ENCODE data around the gene SLC27A2.

DNA sequence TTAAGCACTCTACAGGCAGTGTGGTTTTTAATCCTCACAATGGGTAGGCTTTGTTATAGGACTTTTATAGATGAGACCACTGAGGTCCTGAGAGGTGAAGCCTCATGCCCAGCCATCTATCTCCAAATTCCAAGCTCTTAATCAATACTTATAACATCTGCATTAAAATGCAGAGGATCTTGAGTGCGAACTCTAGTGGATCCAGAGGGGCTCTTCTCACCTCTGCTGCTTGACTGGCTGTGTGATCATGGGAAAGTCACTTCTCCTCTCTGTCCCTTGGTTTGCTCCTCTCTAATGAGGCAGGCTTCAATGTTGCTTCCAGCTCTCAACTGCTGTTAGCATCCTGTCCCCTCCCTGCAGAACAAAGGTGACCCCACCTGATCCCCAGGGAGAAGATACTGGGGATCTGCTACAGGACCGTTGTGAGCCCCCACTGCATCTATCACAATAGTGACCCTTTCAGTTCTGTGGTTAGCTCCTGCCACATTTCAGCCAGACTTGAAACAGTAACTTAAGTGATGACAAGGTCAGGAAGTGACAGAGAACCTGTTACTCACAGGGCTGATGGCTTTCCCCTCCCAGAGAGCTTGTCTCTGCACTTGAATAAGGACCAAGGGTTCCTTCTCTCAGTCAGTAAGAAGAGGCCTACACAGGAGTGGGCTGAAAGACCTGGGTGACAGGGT lies 1.3 kb downstream of the SLC27A2 start:
- TF ChIP-seq, protein P1, sequence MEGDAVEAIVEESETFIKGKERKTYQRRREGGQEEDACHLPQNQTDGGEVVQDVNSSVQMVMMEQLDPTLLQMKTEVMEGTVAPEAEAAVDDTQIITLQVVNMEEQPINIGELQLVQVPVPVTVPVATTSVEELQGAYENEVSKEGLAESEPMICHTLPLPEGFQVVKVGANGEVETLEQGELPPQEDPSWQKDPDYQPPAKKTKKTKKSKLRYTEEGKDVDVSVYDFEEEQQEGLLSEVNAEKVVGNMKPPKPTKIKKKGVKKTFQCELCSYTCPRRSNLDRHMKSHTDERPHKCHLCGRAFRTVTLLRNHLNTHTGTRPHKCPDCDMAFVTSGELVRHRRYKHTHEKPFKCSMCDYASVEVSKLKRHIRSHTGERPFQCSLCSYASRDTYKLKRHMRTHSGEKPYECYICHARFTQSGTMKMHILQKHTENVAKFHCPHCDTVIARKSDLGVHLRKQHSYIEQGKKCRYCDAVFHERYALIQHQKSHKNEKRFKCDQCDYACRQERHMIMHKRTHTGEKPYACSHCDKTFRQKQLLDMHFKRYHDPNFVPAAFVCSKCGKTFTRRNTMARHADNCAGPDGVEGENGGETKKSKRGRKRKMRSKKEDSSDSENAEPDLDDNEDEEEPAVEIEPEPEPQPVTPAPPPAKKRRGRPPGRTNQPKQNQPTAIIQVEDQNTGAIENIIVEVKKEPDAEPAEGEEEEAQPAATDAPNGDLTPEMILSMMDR (IDR thresholded peaks at IDR 0.05) = no peak
- no peak for TF ChIP-seq EZH2 (IDR thresholded peaks at IDR 0.05; ENCODE audit: borderline replicate concordance, insufficient read depth, low read depth, low read length, poor library complexity, severe bottlenecking)

Measured in B cell (primary cell).